SK-N-SH treated with all-trans-retinoic acid at 6 μM for 48 hours (cell line): Measurements from ENCODE around the gene RNF166.

Experiments used
- BACH2 ChIP-seq: fragments of 250-450 bp; sonication (Bioruptor Pico); IDR thresholded peaks from 2 replicates; pipeline ENCODE4 v1.9.0; 2021; ENCODE audit warnings: mild to moderate bottlenecking, borderline replicate concordance
- ISL1 ChIP-seq: fragments of 250-450 bp; sonication (Bioruptor Pico); IDR thresholded peaks from 2 replicates; pipeline ENCODE4 v2.1.2; 2022; ENCODE audit warnings: mild to moderate bottlenecking, moderate library complexity
- RARB ChIP-seq: fragments of 250-450 bp; sonication (Bioruptor Pico); IDR thresholded peaks from 2 replicates; pipeline ENCODE4 v1.8.0; 2021; ENCODE audit warnings: mild to moderate bottlenecking, moderate library complexity
- TF ChIP-seq, protein P1 (sequence below): fragments of 250-450 bp; sonication (Bioruptor Pico); IDR thresholded peaks from 2 replicates; pipeline ENCODE4 v1.5.1; 2020; ENCODE audit warnings: low read depth, mild to moderate bottlenecking, moderate library complexity
- TF ChIP-seq, protein P2 (sequence below): fragments of 250-450 bp; sonication (Bioruptor Pico); IDR thresholded peaks from 2 replicates; pipeline ENCODE4 v1.8.0; 2020; ENCODE audit warnings: mild to moderate bottlenecking, moderate library complexity, borderline replicate concordance

DNA sequence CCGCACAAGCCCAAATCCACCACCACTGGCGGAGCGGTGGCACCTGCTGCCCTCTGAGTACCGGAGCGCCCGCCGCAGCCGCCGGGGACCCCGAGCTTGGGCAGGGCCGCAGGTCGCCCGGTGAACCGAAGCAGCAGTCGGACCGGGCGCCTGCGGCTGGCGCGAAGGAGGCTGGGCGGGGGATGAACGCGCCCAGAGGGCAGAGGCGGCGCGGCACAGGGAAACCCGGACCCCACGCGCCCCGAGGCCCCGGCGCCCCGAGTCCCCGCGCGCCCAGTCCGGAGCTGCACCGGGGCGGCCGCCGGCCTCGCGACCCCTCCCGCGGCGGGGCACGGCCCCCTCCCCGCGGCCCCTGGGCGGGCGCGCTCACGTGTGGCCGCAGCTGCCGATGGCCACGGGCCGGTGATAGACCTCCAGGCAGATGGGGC is 393 bp downstream of the RNF166 start:
- TF ChIP-seq, protein P1, sequence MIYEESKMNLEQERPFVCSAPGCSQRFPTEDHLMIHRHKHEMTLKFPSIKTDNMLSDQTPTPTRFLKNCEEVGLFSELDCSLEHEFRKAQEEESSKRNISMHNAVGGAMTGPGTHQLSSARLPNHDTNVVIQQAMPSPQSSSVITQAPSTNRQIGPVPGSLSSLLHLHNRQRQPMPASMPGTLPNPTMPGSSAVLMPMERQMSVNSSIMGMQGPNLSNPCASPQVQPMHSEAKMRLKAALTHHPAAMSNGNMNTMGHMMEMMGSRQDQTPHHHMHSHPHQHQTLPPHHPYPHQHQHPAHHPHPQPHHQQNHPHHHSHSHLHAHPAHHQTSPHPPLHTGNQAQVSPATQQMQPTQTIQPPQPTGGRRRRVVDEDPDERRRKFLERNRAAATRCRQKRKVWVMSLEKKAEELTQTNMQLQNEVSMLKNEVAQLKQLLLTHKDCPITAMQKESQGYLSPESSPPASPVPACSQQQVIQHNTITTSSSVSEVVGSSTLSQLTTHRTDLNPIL (CRISPR knock-in tag), result no peak
- TF ChIP-seq, protein P2, sequence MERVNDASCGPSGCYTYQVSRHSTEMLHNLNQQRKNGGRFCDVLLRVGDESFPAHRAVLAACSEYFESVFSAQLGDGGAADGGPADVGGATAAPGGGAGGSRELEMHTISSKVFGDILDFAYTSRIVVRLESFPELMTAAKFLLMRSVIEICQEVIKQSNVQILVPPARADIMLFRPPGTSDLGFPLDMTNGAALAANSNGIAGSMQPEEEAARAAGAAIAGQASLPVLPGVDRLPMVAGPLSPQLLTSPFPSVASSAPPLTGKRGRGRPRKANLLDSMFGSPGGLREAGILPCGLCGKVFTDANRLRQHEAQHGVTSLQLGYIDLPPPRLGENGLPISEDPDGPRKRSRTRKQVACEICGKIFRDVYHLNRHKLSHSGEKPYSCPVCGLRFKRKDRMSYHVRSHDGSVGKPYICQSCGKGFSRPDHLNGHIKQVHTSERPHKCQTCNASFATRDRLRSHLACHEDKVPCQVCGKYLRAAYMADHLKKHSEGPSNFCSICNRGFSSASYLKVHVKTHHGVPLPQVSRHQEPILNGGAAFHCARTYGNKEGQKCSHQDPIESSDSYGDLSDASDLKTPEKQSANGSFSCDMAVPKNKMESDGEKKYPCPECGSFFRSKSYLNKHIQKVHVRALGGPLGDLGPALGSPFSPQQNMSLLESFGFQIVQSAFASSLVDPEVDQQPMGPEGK, result no peak
- TF ChIP-seq BACH2 (CRISPR knock-in tag), result no peak
- TF ChIP-seq RARB (CRISPR knock-in tag), result no peak
- no peak for TF ChIP-seq ISL1 (CRISPR knock-in tag)
